Omental fat pad (tissue), 4 donors: Measurements from ENCODE around the gene IGSF21. TPM values are rescaled to one million over a fixed set of nuclear protein-coding genes. Genes with fewer than 3 reads are reported as not detected.

Source experiments
- ATAC-seq: fragments of 150-250 bp; one replicate; pipeline ENCODE4 v1.9.1; 2016; ENCODE audit warnings: mild to moderate bottlenecking, moderate library complexity; ENCODE audit not compliant: low FRiP score
- DNase-seq: peaks from one replicate; pipeline ENCODE4 v3.0.0-alpha.2; 2019; ENCODE audit warnings: low spot score
- total RNA-seq, 4 donors: library from RNA; depleted of rRNA; stranded (reverse); fragments of >200 nt; gene quantifications; one replicate each; pipeline ENCODE4 v1.1.0, GENCODE V29; 2016
- TF ChIP-seq, protein P1 (sequence below), 3 donors: fragments of 450-650 bp; IDR thresholded peaks; one replicate each; pipeline ENCODE4 v1.5.1; 2016 to 2017; ENCODE audit warnings: antibody characterized with exemption in 3 of 3, mild to moderate bottlenecking in 3 of 3, moderate library complexity in 2 of 3

Gene IGSF21
- total RNA-seq, 4 donors from 2014 or later = 0.56 to 7.8 (median 7.4) TPM; not detected in 1

DNA sequence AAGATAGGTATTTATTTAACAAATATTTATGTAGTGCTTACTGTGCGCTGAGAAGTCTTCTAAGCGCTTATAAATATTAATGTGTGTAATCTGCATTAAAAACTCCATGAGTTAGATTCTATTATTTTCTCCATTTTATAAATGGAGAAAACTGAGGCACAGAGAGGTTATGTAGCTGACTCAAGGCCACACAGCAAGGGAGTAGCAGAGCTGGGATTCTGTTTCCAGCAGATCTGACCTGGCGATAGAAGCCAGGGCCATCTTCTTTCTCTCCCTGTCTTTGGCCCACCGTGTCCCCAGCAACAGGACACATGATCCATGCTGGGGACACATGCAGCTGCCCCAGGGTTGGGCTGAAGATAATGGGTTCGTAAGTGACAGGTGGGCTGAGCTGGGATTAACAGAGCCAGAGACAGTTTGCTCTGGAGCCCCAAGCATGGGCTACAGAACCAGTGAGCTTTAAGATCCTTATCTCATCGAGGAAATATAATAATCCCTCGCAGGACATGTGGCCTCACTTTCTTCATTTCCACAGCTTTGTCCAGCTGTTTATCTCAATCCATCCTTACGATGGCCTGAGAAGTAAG lies 30.3 kb downstream of the IGSF21 start:
- DNase-seq = no peak
- no peak for ATAC-seq
- TF ChIP-seq, protein P1, sequence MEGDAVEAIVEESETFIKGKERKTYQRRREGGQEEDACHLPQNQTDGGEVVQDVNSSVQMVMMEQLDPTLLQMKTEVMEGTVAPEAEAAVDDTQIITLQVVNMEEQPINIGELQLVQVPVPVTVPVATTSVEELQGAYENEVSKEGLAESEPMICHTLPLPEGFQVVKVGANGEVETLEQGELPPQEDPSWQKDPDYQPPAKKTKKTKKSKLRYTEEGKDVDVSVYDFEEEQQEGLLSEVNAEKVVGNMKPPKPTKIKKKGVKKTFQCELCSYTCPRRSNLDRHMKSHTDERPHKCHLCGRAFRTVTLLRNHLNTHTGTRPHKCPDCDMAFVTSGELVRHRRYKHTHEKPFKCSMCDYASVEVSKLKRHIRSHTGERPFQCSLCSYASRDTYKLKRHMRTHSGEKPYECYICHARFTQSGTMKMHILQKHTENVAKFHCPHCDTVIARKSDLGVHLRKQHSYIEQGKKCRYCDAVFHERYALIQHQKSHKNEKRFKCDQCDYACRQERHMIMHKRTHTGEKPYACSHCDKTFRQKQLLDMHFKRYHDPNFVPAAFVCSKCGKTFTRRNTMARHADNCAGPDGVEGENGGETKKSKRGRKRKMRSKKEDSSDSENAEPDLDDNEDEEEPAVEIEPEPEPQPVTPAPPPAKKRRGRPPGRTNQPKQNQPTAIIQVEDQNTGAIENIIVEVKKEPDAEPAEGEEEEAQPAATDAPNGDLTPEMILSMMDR (IDR thresholded peaks at IDR 0.05) = no peak

DNA sequence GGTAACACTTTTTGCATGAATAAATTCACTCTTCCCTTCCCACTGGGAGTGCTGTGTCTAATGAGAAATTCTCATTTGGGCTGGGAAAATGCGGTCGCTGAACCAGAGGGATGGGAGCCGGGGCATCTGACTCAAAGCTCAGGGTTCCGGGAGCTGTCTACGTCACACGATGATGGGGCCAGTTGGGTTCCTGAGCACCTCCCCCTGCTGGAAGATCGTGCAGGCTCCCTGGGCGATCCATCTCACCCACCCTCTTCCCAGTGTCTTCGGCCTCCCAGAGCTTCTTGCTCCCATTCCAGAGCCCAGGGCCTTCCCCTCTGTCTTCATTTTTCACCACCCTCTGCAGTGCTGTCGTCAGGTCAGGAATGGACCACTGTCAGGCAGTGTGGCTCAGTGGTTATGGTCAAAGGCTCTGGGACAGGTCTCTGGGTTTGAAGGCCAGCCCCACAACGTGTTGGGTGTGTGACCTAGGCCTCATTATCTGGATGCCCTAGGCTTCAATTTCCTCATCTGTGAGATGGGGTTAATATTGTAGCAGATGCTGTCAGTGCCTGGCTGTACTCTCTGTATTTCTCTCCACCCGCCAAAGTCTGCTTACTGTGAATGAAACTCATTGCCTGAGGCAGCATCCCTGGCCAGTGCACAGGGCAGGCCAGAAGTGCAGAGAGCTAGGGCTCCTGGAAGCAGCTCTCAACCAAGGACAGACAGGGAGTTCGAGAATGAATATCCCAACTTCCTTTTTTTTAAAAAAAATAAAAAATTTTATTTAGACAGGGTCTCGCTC lies 31.8 kb downstream of the IGSF21 start:
- TF ChIP-seq, protein P1 (IDR thresholded peaks at IDR 0.05) = no peak
- ATAC-seq (no peak), DNase-seq (no peak)

DNA sequence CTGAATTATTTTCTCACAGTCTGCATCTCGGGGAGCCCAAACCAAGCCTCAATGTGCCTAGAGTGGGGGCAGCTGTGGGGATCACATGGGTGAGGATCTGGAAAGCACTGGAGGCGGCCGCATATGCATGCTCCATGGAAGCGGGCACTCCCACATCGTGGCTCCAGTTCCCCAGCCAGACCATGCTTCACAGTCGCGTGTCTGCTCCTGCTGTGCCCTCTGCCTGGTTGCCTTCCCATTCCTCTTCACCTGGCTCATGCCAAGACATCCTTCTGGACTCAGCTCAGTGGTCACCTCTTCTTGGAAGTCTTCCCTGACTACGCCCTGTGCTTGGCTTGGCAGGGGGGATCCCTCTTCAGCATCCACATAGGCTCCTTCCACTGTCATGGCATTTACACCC lies 32.8 kb downstream of the IGSF21 start:
- no peak for ATAC-seq
- TF ChIP-seq, protein P1 (IDR thresholded peaks at IDR 0.05) = no peak

DNA sequence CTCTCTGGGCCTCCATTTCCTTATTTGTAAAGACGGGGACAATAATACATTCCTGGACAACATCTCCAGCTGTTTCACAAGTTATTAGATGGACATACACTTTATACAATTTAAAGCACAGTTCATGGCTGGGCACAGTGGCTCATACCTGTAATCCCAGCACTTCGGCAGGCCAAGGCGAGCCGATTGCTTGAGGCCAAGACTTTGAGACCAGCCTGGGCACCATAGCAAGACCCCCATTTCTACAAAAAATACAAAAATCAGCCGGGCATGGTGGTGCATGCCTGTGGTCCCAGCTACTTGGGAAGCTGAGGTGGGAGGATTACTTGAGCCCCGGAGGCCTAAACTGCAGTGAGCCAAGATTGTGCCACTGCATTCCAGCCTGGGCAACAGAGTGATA lies 34.1 kb downstream of the IGSF21 start:
- ATAC-seq = no peak

More for the DNA sequence above, 32.8 kb downstream of the IGSF21 start:
- DNase-seq = no peak

DNA sequence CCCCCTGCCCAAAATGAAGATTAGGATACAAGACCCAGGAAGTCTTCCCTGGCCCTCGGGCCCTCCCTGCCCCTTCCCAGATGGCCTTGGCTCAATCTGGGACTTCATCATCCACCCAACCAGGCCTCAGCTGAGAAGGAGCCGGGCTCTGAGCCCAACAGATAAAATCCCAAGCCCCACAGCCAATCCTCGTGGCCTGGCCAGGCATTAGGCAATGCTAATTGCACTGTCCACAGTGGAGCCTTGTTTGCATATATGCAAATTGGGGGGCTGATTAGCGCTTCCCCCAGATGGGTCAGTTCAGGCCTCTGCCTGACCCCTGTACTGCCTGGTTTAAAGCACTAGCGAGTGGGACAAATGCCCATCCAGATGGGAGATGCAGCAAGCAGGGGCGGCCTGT lies 34.9 kb downstream of the IGSF21 start:
- ATAC-seq (no peak), DNase-seq (no peak)
- TF ChIP-seq, protein P1 (IDR thresholded peaks at IDR 0.05) = no peak

More for the DNA sequence above, 34.1 kb downstream of the IGSF21 start:
- DNase-seq = no peak
- TF ChIP-seq, protein P1 (IDR thresholded peaks at IDR 0.05) = no peak

DNA sequence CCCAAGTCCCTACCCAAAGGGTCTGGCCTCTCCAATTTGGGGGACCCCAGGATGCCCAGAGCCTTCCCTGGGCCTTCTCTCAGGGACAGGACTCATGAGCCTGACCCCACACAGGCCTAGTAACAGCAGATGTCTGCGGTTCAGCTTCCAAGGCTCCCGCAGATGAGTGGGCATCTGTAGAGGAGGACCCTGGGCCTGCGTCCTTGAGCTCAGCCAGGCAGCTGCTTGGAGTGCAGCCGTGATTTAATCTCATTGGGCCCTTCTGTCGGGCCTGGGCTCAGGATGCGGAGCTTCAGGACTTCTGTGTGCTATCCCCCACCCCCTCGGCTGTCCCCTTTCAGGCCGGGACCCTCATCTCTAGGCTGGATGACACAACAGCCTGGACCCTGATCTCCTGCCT lies 35.4 kb downstream of the IGSF21 start:
- TF ChIP-seq, protein P1 (IDR thresholded peaks at IDR 0.05) = no peak
- ATAC-seq = no peak
- no peak for DNase-seq

DNA sequence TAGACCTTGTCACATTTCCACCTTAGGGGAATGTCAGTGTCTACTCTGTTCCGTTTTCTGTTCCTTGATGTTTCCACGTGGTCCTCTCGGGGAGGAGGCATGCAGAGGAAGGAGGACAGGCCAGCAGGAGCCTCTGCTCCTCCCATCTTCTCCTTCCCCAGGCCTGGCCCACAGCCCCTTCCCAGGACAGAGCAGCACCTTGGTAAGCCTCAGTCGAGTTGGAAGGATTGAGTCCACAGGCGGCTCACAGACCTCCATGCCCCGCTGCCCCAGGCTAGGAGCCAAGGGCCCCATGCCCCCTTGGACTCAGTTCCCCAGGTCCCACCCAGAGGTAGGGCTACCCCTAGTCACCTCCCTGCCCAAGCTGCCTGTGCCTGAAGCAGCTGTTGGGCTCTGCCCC lies 36.5 kb downstream of the IGSF21 start:
- DNase-seq = no peak
- ATAC-seq = no peak
- TF ChIP-seq, protein P1 (IDR thresholded peaks at IDR 0.05) = no peak
